K562 (cell line): ENCODE results near the gene CELSR2. TPM values are rescaled to one million over a fixed set of nuclear protein-coding genes. Genes with fewer than 3 reads are reported as not detected.

ENCODE experiments used
- ATAC-seq: fragments of 200-7000 bp; cut with Tn5 transposase; 3 replicates; pipeline ENCODE4 v1.9.1; 2020; ENCODE audit warnings: moderate library complexity
- BruUV-seq: library from RNA; stranded (reverse); fragments of 400-500 nt; replicated peaks from 2 replicates; lab custom pipeline; 2021; lab: Mats Ljungman, UMichigan
- CTCF ChIA-PET: fragments of 300-600 bp; formaldehyde crosslinking; extraction: SDS; loops from one replicate; lab custom pipeline; 2021; ENCODE audit warnings: low intra/inter-chr PET ratio; lab: Yijun Ruan, JAX
- POLR2A ChIA-PET: fragments of 300-600, 350-650 bp; sonication (Branson Sonifier 250); formaldehyde crosslinking; extraction: SDS; loops from one replicate; lab custom pipeline; 2021; ENCODE audit warnings: antibody characterized with exemption, inconsistent platforms; lab: Yijun Ruan, JAX
- DNase-seq, 4 experiments: peaks; one replicate each; pipeline versions ENCODE4 v3.0.0 to v3.0.0-alpha.2; 2011 to 2018; ENCODE audit warnings: low spot score in 3 of 4, mixed read lengths in 3 of 4; ENCODE audit errors: extremely low read depth in 1 of 4
- FAIRE-seq: peaks from 2 replicates; lab custom pipeline; 2011; peaks lifted over from hg19 to GRCh38; lab: Jason Lieb, UNC
- H2AFZ ChIP-seq: 2 replicates; pipeline ENCODE4 v1.6.0; 2011; ENCODE audit warnings: low read depth, low read length, control low read depth, inconsistent platforms
- H3K27ac ChIP-seq: fragments of 200-600 bp; 3 replicates; pipeline ENCODE4 v1.8.0; 2011; ENCODE audit warnings: low read depth, mild to moderate bottlenecking, control low read depth, inconsistent platforms, low read length, moderate library complexity, mixed read lengths; ENCODE audit errors: extremely low read depth
- H3K27me3 ChIP-seq, 2 experiments: fragments of 300-600 bp in 1 of 2; 2 replicates in 1 of 2; 3 replicates in 1 of 2; pipeline versions ENCODE4 v1.6.0 to v1.8.0; 2011; ENCODE audit warnings: inconsistent platforms in 2 of 2, low read length in 2 of 2, mild to moderate bottlenecking in 1 of 2, mixed read lengths in 1 of 2, moderate library complexity in 1 of 2; ENCODE audit not compliant: control insufficient read depth in 2 of 2, insufficient read depth in 2 of 2
- H3K36me3 ChIP-seq: fragments of 300-600 bp; 3 replicates; pipeline ENCODE4 v1.8.0; 2011; ENCODE audit warnings: mild to moderate bottlenecking, low read length, inconsistent platforms; ENCODE audit not compliant: control insufficient read depth, insufficient read depth
- H3K4me1 ChIP-seq, 2 experiments: fragments of 200-600 bp in 1 of 2; replicated peaks in 1 of 2; 2 replicates in 1 of 2; 3 replicates in 1 of 2; pipeline versions ENCODE4 v1.5.1 to v1.8.0; 2011; ENCODE audit warnings: inconsistent platforms in 2 of 2, low read length in 2 of 2, mild to moderate bottlenecking in 1 of 2, mixed read lengths in 1 of 2, moderate library complexity in 1 of 2; ENCODE audit not compliant: control insufficient read depth in 2 of 2, insufficient read depth in 2 of 2
- H3K4me2 ChIP-seq: 2 replicates; pipeline ENCODE4 v1.6.1; 2011; ENCODE audit warnings: low read length, control low read depth, inconsistent platforms, mixed read lengths; ENCODE audit not compliant: insufficient read depth
- H3K4me3 ChIP-seq: fragments of 200-600 bp; sonication (generic), shearing (Covaris generic); 2 replicates; pipeline ENCODE4 v1.5.1; 2016; ENCODE audit warnings: control low read depth, inconsistent platforms
- H3K79me2 ChIP-seq: fragments of 200-600 bp; 3 replicates; pipeline ENCODE4 v1.8.0; 2011; ENCODE audit warnings: low read length, inconsistent platforms; ENCODE audit not compliant: control insufficient read depth, insufficient read depth
- H3K9ac ChIP-seq, 2 experiments: 2 replicates each; pipeline versions ENCODE4 v1.6.0 to v1.6.1; 2011; ENCODE audit warnings: low read depth in 2 of 2, low read length in 2 of 2, control low read depth in 1 of 2, inconsistent platforms in 1 of 2, mild to moderate bottlenecking in 1 of 2, mixed read lengths in 1 of 2; ENCODE audit not compliant: insufficient read depth in 1 of 2
- H3K9me1 ChIP-seq: one replicate; pipeline ENCODE4 v1.6.0; 2011; ENCODE audit warnings: inconsistent platforms, mild to moderate bottlenecking, low read length, moderate library complexity; ENCODE audit not compliant: control insufficient read depth, insufficient read depth
- H3K9me3 ChIP-seq: replicated peaks from 2 replicates; pipeline ENCODE4 v1.5.1; 2011; ENCODE audit warnings: low read depth, low read length, inconsistent platforms; ENCODE audit not compliant: control insufficient read depth, insufficient read depth
- H4K20me1 ChIP-seq: replicated peaks from 2 replicates; pipeline ENCODE4 v1.6.1; 2011; ENCODE audit warnings: low read length, inconsistent platforms, mixed read lengths; ENCODE audit not compliant: control insufficient read depth, insufficient read depth
- ADNP ChIP-seq: fragments of 200-800 bp; sonication (Bioruptor generic); IDR thresholded peaks from 2 replicates; pipeline ENCODE4 v1.6.1; 2016; ENCODE audit warnings: missing genetic modification characterization, missing compliant biosample characterization
- HES1 ChIP-seq: fragments of 450-650 bp; IDR thresholded peaks from 2 replicates; pipeline ENCODE4 v1.6.1; 2016; ENCODE audit warnings: low read depth, mild to moderate bottlenecking, moderate library complexity
- KAT2B ChIP-seq: IDR thresholded peaks from one replicate; pipeline ENCODE4 v1.6.1; 2012; ENCODE audit warnings: low read depth, mild to moderate bottlenecking, control low read depth, inconsistent platforms, low read length, moderate library complexity
- NCOR1 ChIP-seq: fragments of 450-650 bp; IDR thresholded peaks from 2 replicates; pipeline ENCODE4 v1.6.1; 2016; ENCODE audit warnings: mild to moderate bottlenecking, moderate library complexity
- RBM15 ChIP-seq: fragments of 200-400 bp; formaldehyde crosslinking; IDR thresholded peaks from 2 replicates; pipeline ENCODE4 v1.6.1; 2018; ENCODE audit warnings: mild to moderate bottlenecking, low read length, moderate library complexity; ENCODE audit not compliant: insufficient read depth
- SUPT5H ChIP-seq: fragments of 450-650 bp; IDR thresholded peaks from 2 replicates; pipeline ENCODE4 v1.6.1; 2016
- TAF9B ChIP-seq: fragments of 450-650 bp; IDR thresholded peaks from 2 replicates; pipeline ENCODE4 v1.6.1; 2018; ENCODE audit warnings: mild to moderate bottlenecking; ENCODE audit not compliant: partially characterized antibody
- ZBTB40 ChIP-seq, 2 experiments: fragments of 450-650 bp in 1 of 2; sonication (generic) in 1 of 2; formaldehyde crosslinking in 1 of 2; IDR thresholded peaks; 2 replicates each; pipeline versions ENCODE4 v1.7.1 to v1.9.0; 2016 to 2022; ENCODE audit warnings: inconsistent platforms in 1 of 2, mild to moderate bottlenecking in 1 of 2, missing genetic modification reagents in 1 of 2
- ZNF444 ChIP-seq: fragments of 250-450 bp; sonication (Bioruptor Pico); IDR thresholded peaks from 2 replicates; pipeline ENCODE4 v1.4.0; 2020; ENCODE audit warnings: mild to moderate bottlenecking, moderate library complexity
- ZNF79 ChIP-seq: fragments of 250-450 bp; sonication (Bioruptor Pico); IDR thresholded peaks from 2 replicates; pipeline ENCODE4 v1.4.0; 2020; ENCODE audit warnings: low read depth, mild to moderate bottlenecking, moderate library complexity
- WGBS: fragments of 100-300 bp; shearing (Covaris generic); methylation state at CpG from one replicate; pipeline ENCODE4 v1.1.6; 2016; ENCODE audit warnings: low coverage, mixed read lengths; ENCODE audit not compliant: insufficient coverage; ENCODE audit errors: missing lambda C conversion rate; 5-methylcytosine and 5-hydroxymethylcytosine counted together
- in situ Hi-C: fragments of 300-500 bp; cut with MboI; formaldehyde crosslinking; loops from 4 replicates; pipeline ENCODE4 v1.15.0; 2018; ENCODE audit warnings: inconsistent platforms, mixed read lengths
- intact Hi-C: fragments of 100-400 bp; cut with micrococcal nuclease; formaldehyde crosslinking; loops from 2 replicates; pipeline ENCODE4 v1.14.2; 2022
- polyA plus RNA-seq, 8 experiments: library from polyadenylated mRNA; depleted of rRNA in 4 of 8; stranded (reverse) in 5 of 8; unstranded in 3 of 8; fragments of >200 nt; fragmentation: Nextera tagmentation in 2 of 8; fragmentation: Illumina TruSeq in 1 of 8; extraction: Ambion mirVana in 2 of 8; extraction: Trizol in 1 of 8; gene quantifications; 2 replicates each; pipeline versions ENCODE4 v1.2.1 to v1.2.3, GENCODE V29; 2011 to 2014; ENCODE audit warnings: inconsistent platforms in 1 of 8, missing spikeins in 1 of 8
- total RNA-seq, 7 experiments: library from RNA; depleted of rRNA in 6 of 7; stranded (reverse); fragments of >200 nt in 6 of 7; fragmentation: Illumina TruSeq in 2 of 7; extraction: Trizol in 2 of 7; gene quantifications; 2 replicates each; pipeline versions ENCODE4 v1.2.1 to v1.2.3, GENCODE V29; 2011 to 2021; ENCODE audit warnings: low replicate concordance in 1 of 7
- TF ChIP-seq, protein P1 (sequence below): sonication (generic); formaldehyde crosslinking; IDR thresholded peaks from 2 replicates; pipeline ENCODE4 v1.8.1; 2023; ENCODE audit warnings: mild to moderate bottlenecking, missing genetic modification reagents, moderate library complexity

The CELSR2 gene
- total and polyA plus RNA-seq, 9 of the 15 experiments (the other 6 are each of a cell fraction or from before 2014, with no cell fraction given): 0.31 to 21.9 (median 4.2) TPM

GRCh38 chr1:109225711-109226445, 23.5 kb upstream of the CELSR2 start:
- no peak for ATAC-seq
- Histone ChIP-seq H3K79me2 (peaks cover 57% of the 10 kb centered on the region), H3K36me3 (peaks cover 89% of the 10 kb centered on the region), H3K9ac (no peak overlapping the region), H3K4me2 (no peak overlapping the region), H3K4me1 (no peaks in the 10 kb centered on the region), H3K27me3 (no peaks in the 10 kb centered on the region), H3K4me3 (no peak overlapping the region), H2AFZ (no peak overlapping the region), H4K20me1 (no peaks in the 10 kb centered on the region), H3K9me1 (no peaks in the 10 kb centered on the region), H3K27ac (no peak overlapping the region), H3K9me3 (no peaks in the 10 kb centered on the region)
- ChIA-PET POLR2A (interaction anchor here (0.6 to 5.6 kb wide), 7 partner anchors 11 to 200 kb away, joined by 3 to 56 read pairs (median 3); partner anchors contain the start of genes PSMA5 and SARS1), CTCF (no interaction called here)
- intact Hi-C loops: no loop called here
- FAIRE-seq: no peak
- TF ChIP-seq SUPT5H (no peak), ZNF444 (no peak), KAT2B (no peak), NCOR1 (no peak), TAF9B (no peak), HES1 (no peak), ZBTB40 (IDR thresholded peaks at IDR 0.05) (no peak), ZBTB40 (CRISPR knock-in tag; IDR thresholded peaks at IDR 0.05) (no peak), ZNF79 (CRISPR knock-in tag) (no peak), ADNP (tag) (no peak), RBM15 (no peak)
- TF ChIP-seq, protein P1, sequence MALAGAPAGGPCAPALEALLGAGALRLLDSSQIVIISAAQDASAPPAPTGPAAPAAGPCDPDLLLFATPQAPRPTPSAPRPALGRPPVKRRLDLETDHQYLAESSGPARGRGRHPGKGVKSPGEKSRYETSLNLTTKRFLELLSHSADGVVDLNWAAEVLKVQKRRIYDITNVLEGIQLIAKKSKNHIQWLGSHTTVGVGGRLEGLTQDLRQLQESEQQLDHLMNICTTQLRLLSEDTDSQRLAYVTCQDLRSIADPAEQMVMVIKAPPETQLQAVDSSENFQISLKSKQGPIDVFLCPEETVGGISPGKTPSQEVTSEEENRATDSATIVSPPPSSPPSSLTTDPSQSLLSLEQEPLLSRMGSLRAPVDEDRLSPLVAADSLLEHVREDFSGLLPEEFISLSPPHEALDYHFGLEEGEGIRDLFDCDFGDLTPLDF: no peak
- in situ Hi-C loops: no loop called here
- DNase-seq: no peak
- no TSS peak for BruUV-seq
- 95% methylated on average over 5 of the region's 5 CpGs for WGBS
